PFSK-1 (cell line): ENCODE results near the gene C16orf95.

ENCODE experiments used
- FOXP2 ChIP-seq: optimal IDR thresholded peaks from 2 replicates; pipeline ENCODE3; 2011; ENCODE audit warnings: borderline replicate concordance, control low read depth, inconsistent platforms; ENCODE audit not compliant: insufficient read depth; ENCODE audit errors: extremely low read length, extremely low read depth
- POLR2AphosphoS5 ChIP-seq: IDR thresholded peaks from 2 replicates; pipeline ENCODE4 v1.6.1; 2012; ENCODE audit warnings: low read depth, mild to moderate bottlenecking, control low read depth, low read length, moderate library complexity
- SIN3A ChIP-seq: IDR thresholded peaks from 2 replicates; pipeline ENCODE4 v1.6.1; 2012; ENCODE audit warnings: mild to moderate bottlenecking, low read length, moderate library complexity, borderline replicate concordance; ENCODE audit not compliant: insufficient read depth
- TAF1 ChIP-seq: IDR thresholded peaks from 2 replicates; pipeline ENCODE4 v1.6.1; 2012; ENCODE audit warnings: low read length, control low read depth, borderline replicate concordance; ENCODE audit not compliant: insufficient read depth
- TF ChIP-seq, protein P1 (sequence below), 2 experiments: IDR thresholded peaks; 2 replicates each; pipeline versions ENCODE4 v1.6.1 to v1.8.0; 2011 to 2012; ENCODE audit warnings: low read depth in 2 of 2, low read length in 2 of 2, control low read depth in 1 of 2, inconsistent platforms in 1 of 2, mild to moderate bottlenecking in 1 of 2, moderate library complexity in 1 of 2; ENCODE audit not compliant: insufficient read depth in 1 of 2

Gene C16orf95

DNA sequence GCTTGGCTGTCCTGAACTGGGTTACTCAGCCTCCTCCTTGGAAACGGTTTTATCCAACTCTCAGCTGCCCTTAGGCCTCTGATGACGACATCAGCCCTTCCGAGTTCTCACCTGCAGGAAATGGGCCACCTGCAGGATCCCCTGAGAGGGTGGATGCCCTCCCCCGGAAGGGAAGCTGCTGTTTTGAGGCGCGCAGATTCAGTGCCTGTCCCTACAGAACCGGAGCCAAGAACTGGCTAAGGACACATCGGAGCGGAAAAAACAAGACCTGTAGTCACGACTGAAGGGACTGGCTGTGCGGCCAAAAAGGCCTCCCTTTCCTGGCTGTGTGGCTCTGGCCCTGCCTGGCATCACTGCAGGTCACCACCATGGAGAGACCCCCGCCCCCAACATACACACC lies 11.7 kb upstream of the C16orf95 start:
- TF ChIP-seq, protein P1, sequence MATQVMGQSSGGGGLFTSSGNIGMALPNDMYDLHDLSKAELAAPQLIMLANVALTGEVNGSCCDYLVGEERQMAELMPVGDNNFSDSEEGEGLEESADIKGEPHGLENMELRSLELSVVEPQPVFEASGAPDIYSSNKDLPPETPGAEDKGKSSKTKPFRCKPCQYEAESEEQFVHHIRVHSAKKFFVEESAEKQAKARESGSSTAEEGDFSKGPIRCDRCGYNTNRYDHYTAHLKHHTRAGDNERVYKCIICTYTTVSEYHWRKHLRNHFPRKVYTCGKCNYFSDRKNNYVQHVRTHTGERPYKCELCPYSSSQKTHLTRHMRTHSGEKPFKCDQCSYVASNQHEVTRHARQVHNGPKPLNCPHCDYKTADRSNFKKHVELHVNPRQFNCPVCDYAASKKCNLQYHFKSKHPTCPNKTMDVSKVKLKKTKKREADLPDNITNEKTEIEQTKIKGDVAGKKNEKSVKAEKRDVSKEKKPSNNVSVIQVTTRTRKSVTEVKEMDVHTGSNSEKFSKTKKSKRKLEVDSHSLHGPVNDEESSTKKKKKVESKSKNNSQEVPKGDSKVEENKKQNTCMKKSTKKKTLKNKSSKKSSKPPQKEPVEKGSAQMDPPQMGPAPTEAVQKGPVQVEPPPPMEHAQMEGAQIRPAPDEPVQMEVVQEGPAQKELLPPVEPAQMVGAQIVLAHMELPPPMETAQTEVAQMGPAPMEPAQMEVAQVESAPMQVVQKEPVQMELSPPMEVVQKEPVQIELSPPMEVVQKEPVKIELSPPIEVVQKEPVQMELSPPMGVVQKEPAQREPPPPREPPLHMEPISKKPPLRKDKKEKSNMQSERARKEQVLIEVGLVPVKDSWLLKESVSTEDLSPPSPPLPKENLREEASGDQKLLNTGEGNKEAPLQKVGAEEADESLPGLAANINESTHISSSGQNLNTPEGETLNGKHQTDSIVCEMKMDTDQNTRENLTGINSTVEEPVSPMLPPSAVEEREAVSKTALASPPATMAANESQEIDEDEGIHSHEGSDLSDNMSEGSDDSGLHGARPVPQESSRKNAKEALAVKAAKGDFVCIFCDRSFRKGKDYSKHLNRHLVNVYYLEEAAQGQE (IDR thresholded peaks at IDR 0.05; ENCODE audit: insufficient read depth in 1 of 2, low read depth in 2 of 2, low read length in 2 of 2): no peak
- TF ChIP-seq TAF1 (no peak), SIN3A (no peak), FOXP2 (no peak), POLR2AphosphoS5 (no peak)

DNA sequence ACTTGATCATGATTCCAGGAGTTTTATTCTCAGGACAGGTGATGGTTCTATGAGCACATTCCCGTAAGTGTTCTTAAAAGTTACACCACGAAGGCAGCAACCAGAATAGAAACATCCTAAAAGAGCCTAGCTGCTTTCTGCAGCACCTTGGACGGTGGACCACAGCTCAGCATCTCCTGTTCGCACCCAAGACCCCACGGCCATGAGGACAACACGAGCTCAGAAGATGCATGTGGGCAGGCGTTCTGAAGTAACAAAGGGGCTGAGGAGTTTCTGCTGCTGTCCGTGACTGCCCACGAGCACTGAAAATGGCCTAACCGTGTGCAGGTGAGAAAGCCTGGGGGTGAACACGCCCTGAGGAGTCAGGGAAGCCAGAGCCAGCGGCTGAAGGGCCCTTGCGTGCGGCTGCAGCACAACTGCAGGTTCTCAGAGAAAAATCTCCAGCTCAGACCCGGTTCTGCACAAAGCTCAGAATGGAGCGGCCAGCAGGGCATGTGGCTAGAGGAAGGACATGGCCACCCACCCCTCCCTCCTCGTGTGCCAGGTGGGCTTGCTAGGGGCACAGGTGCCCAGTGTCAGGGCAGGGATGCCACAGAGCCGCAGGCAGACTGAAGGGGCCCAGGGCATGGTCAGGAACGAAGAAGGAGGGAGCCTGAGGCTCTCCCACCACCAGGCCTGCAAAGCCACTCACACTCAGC lies 10.8 kb upstream of the C16orf95 start:
- TF ChIP-seq TAF1 (no peak), POLR2AphosphoS5 (no peak), SIN3A (no peak), FOXP2 (no peak)
- TF ChIP-seq, protein P1 (IDR thresholded peaks at IDR 0.05; ENCODE audit: insufficient read depth in 1 of 2, low read depth in 2 of 2, low read length in 2 of 2): no peak

GRCh38 chr16:87326151-87326571 lies 9.0 kb upstream of the C16orf95 start:
- TF ChIP-seq FOXP2 (no peak), SIN3A (no peak), POLR2AphosphoS5 (no peak), TAF1 (no peak)
- TF ChIP-seq, protein P1 (IDR thresholded peaks at IDR 0.05; ENCODE audit: insufficient read depth in 1 of 2, low read depth in 2 of 2, low read length in 2 of 2): no peak

GRCh38 chr16:87325423-87325858 lies 8.2 kb upstream of the C16orf95 start:
- TF ChIP-seq POLR2AphosphoS5: no peak
- TF ChIP-seq, protein P1 (IDR thresholded peaks at IDR 0.05; ENCODE audit: insufficient read depth in 1 of 2, low read depth in 2 of 2, low read length in 2 of 2): no peak
- no peak for TF ChIP-seq TAF1
- TF ChIP-seq SIN3A: no peak
- no peak for TF ChIP-seq FOXP2
